ENCODE data around the gene PIP5KL1.

- no peak for TF ChIP-seq POLR2A (IDR thresholded peaks at IDR 0.05; ENCODE audit: low read length)
- no peak for TF ChIP-seq GATA1 (IDR thresholded peaks at IDR 0.05; ENCODE audit: low read depth, low read length)
Measured at GRCh38 chr9:127977884-127978647, 47.5 kb upstream of the PIP5KL1 start.
